Measurements from ENCODE around the gene ESR1. TPM values are rescaled to one million over a fixed set of nuclear protein-coding genes. Genes with fewer than 3 reads are reported as not detected.

ESR1 gene
- total and polyA plus RNA-seq, 9 of the 15 experiments (the other 6 are each of a cell fraction or from before 2014, with no cell fraction given) = 0.03 to 0.27 (median 0.08) TPM; not detected in 1

DNA sequence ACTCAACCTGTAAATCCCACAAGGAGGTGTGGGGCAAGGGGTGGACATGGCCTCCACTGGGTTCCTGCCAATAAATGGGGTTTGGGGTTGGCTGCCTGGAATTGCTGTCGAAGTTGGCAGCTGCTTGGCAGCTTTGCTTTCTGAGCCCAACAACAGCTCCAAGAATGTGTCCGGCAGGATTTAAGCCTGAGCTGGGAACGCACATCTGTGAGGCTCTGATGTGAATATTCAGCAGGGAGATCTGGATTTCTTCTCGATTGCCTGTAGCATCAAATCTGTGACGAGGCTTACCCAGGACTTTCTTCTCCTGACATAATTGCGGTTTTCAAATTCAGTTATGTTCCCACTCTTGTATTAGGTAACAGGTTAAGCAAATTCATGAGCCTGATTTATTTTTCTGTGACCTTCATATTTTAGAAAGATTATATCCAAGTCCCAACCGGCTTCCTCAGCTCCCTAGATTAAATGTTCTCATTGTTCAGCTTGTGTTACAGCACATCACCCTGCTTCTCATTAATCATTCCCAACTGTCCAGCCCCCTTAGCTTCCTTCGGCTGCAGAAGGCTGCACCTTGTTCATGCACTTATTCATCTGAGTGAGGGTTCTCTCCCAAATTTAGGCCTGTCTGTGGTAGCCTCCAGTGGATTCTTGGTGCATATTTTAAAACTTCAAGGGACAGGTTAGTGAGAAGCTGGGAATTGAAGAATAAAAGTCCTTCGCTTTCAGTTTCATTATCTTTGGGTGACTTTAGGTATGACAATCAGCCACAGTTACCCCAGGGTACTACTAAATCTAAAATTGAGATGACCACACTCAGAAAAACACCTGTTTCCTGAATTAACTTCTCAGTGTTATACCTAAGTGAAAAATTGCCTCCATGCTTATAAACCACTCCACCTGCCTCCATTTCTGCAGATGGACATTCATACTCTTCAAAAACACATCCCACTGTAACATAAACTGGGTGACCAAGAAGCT, 310.0 kb downstream of the ESR1 start (continued):
- TF ChIP-seq RFX7 (CRISPR knock-in tag; IDR thresholded peaks at IDR 0.05) = no peak
- TF ChIP-seq SREBF2 (CRISPR knock-in tag; IDR thresholded peaks at IDR 0.05) = no peak
- no peak for TF ChIP-seq USF1 (CRISPR knock-in tag; IDR thresholded peaks at IDR 0.05)

GRCh38 chr6:152118224-152118623, 310.7 kb downstream of the ESR1 start:
- H2AFZ ChIP-seq (ENCODE audit: low read depth, low read length) = no peak overlapping the region
- H3K27me3 ChIP-seq (ENCODE audit: control insufficient read depth in 2 of 2, insufficient read depth in 2 of 2, low read length in 2 of 2) = peaks cover 2 to 17% of the 10 kb centered on the region in 2 experiments; a peak in 3 of 5 replicates
- DNase-seq (ENCODE audit: extremely low read depth in 1 of 4, low spot score in 3 of 4) = no peak
- CTCF ChIA-PET (ENCODE audit: low intra/inter-chr PET ratio) = no interaction called here
- no peaks in the 10 kb centered on the region for H4K20me1 ChIP-seq (replicated peaks; ENCODE audit: control insufficient read depth, insufficient read depth, low read length)
- no peak overlapping the region for H3K4me2 ChIP-seq (ENCODE audit: insufficient read depth, low read length)
- H3K36me3 ChIP-seq (ENCODE audit: control insufficient read depth, insufficient read depth, low read length) = no peaks in the 10 kb centered on the region
- H3K79me2 ChIP-seq (ENCODE audit: control insufficient read depth, insufficient read depth, low read length) = no peaks in the 10 kb centered on the region
- 0% methylated on average over 3 of the region's 3 CpGs for WGBS (ENCODE audit: insufficient coverage, low coverage, missing lambda C conversion rate)
- no peak overlapping the region for H3K4me3 ChIP-seq
- TF ChIP-seq ZNF146 (CRISPR knock-in tag; IDR thresholded peaks at IDR 0.05; ENCODE audit: unreplicated experiment) (peak; percentile 53), TSC22D4 (tag; IDR thresholded peaks at IDR 0.05) (no peak)
- H3K4me1 ChIP-seq (replicated peaks in 1 of 2; ENCODE audit: control insufficient read depth in 2 of 2, insufficient read depth in 2 of 2, low read length in 2 of 2) = no peaks in the 10 kb centered on the region
- no peak for ATAC-seq
- FAIRE-seq = no peak
- H3K27ac ChIP-seq (ENCODE audit: extremely low read depth, low read depth, low read length) = no peak overlapping the region
- H3K9ac ChIP-seq (ENCODE audit: insufficient read depth in 1 of 2, low read depth in 2 of 2, low read length in 2 of 2) = no peak overlapping the region
- in situ Hi-C loops (cut with MboI) = no loop called here
- no peaks in the 10 kb centered on the region for H3K9me1 ChIP-seq (ENCODE audit: control insufficient read depth, insufficient read depth, low read length)
- no peaks in the 10 kb centered on the region; the same call in 1 of the 2 replicates for H3K9me3 ChIP-seq (replicated peaks; ENCODE audit: control insufficient read depth, insufficient read depth, low read depth, low read length)
- intact Hi-C loops (cut with micrococcal nuclease) = no loop called here
- no TSS peak for BruUV-seq (replicated peaks)
- POLR2A ChIA-PET = no interaction called here
